HG02623 (cell line): ENCODE measurements around the gene ISX.

ENCODE experiments used
- ATAC-seq: cut with Tn5 transposase; IDR thresholded peaks from one replicate; pipeline ENCODE4 v1.9.1; 2021; ENCODE audit warnings: moderate library complexity; ENCODE audit not compliant: unreplicated experiment

ISX gene

GRCh38 chr22:35109616-35110015 is 43.7 kb downstream of the ISX start:
- no peak for ATAC-seq

- ATAC-seq, result no peak
Measured at GRCh38 chr22:35111244-35111643, 45.3 kb downstream of the ISX start.

GRCh38 chr22:35113341-35113740 is 47.4 kb downstream of the ISX start:
- no peak for ATAC-seq

GRCh38 chr22:35114131-35114980 is 48.4 kb downstream of the ISX start:
- ATAC-seq, result no peak

GRCh38 chr22:35115515-35115914 is 49.6 kb downstream of the ISX start:
- no peak for ATAC-seq

GRCh38 chr22:35116269-35116668 is 50.3 kb downstream of the ISX start:
- no peak for ATAC-seq

- ATAC-seq, result no peak
Measured at GRCh38 chr22:35116817-35117216, 50.9 kb downstream of the ISX start.

GRCh38 chr22:35119494-35119893 is 53.5 kb downstream of the ISX start:
- ATAC-seq, result no peak

- no peak for ATAC-seq
Measured at GRCh38 chr22:35124691-35125219, 58.8 kb downstream of the ISX start.

- peak; percentile 45 for ATAC-seq
Measured at GRCh38 chr22:35126993-35127392, 61.0 kb downstream of the ISX start.

- peak; percentile 40 for ATAC-seq
Measured at GRCh38 chr22:35128637-35129036, 62.7 kb downstream of the ISX start.

- ATAC-seq, result no peak
Measured at GRCh38 chr22:35131525-35132000, 65.6 kb downstream of the ISX start.

GRCh38 chr22:35132568-35132967 is 66.6 kb downstream of the ISX start:
- no peak for ATAC-seq

- ATAC-seq, result no peak
Measured at GRCh38 chr22:35133702-35134380, 67.9 kb downstream of the ISX start.

GRCh38 chr22:35134637-35135036 is 68.7 kb downstream of the ISX start:
- ATAC-seq, result no peak

- ATAC-seq, result no peak
Measured at GRCh38 chr22:35135165-35135564, 69.2 kb downstream of the ISX start.
